ENCODE data around the gene RBBP8NL. TPM values are rescaled to one million over a fixed set of nuclear protein-coding genes. Genes with fewer than 3 reads are reported as not detected.

The RBBP8NL gene
- total RNA-seq, 2 experiments from 2014 or later = not detected

- no peaks in the 10 kb centered on the region for H3K36me3 Mint-ChIP-seq (ENCODE audit: low read depth)
- no peak overlapping the region for H3K4me3 ChIP-seq (ENCODE audit: low read length)
- H3K27ac ChIP-seq (ENCODE audit: low read depth in 1 of 2, low read length in 2 of 2) = no peak overlapping the region
- POLR2A ChIA-PET = no interaction called here
- intact Hi-C loops (cut with DNase I, micrococcal nuclease) = no loop called here
- DNase-seq (no peak), ATAC-seq (ENCODE audit: poor library complexity) (no peak)
- CTCF ChIA-PET = no interaction called here
- no peaks in the 10 kb centered on the region for H3K9me3 Mint-ChIP-seq
- peaks cover 0 to 2% of the 10 kb centered on the region in 2 experiments for H3K27me3 ChIP-seq (ENCODE audit: control insufficient read depth in 1 of 2, insufficient read depth in 2 of 2, low read length in 2 of 2)
- H3K27ac Mint-ChIP-seq = no peak overlapping the region
- peaks cover 10% of the 10 kb centered on the region for H3K27me3 Mint-ChIP-seq
- no peaks in the 10 kb centered on the region for H3K36me3 ChIP-seq (ENCODE audit: insufficient read depth, low read length)
- H3K4me1 Mint-ChIP-seq (ENCODE audit: low read depth) = no peaks in the 10 kb centered on the region
- no peaks in the 10 kb centered on the region for H3K4me1 ChIP-seq (ENCODE audit: insufficient read depth, low read length)
- no peak for TF ChIP-seq CTCF (IDR thresholded peaks at IDR 0.05)
- no peak overlapping the region for H3K4me3 Mint-ChIP-seq
- H3K9me3 ChIP-seq (ENCODE audit: control insufficient read depth in 1 of 2, insufficient read depth in 1 of 2, low read length in 2 of 2) = no peaks in the 10 kb centered on the region
These were observed 33.8 kb upstream of the RBBP8NL start for GRCh38 chr20:62461157-62461556.

DNA sequence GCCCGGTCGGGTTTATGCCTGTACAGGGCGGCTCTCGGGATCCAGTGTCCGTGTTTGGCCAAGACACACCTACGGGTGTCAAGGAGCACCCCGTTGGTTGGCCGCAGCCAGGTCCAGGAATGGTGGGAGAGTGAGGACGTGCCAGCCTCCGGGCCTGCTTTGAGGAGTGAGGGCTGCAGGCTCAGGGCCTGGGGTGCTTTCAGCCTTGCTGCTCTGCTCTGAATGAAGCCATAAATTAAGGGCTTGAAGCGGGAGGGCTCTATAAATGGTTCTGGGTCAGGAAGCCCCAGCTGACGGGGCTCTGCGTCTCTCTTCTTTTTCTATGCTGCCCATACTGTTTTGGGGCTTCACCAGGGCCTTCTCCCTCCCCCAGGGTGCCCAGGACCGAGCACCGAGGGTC, 33.3 kb upstream of the RBBP8NL start:
- ChIA-PET POLR2A (no interaction called here), CTCF (interaction anchor here (0.5 kb wide), 1 partner anchor 1321 kb away, joined by 3 read pairs; no protein-coding TSS in a partner anchor)
- Mint-ChIP-seq H3K4me1 (ENCODE audit: low read depth) (no peaks in the 10 kb centered on the region), H3K27me3 (peaks cover 12% of the 10 kb centered on the region), H3K4me3 (no peak overlapping the region), H3K36me3 (ENCODE audit: low read depth) (no peaks in the 10 kb centered on the region), H3K9me3 (no peaks in the 10 kb centered on the region), H3K27ac (no peak overlapping the region)
- Histone ChIP-seq H3K4me3 (ENCODE audit: low read length) (no peak overlapping the region), H3K4me1 (ENCODE audit: insufficient read depth, low read length) (no peaks in the 10 kb centered on the region), H3K36me3 (ENCODE audit: insufficient read depth, low read length) (no peaks in the 10 kb centered on the region), H3K27me3 (ENCODE audit: control insufficient read depth in 1 of 2, insufficient read depth in 2 of 2, low read length in 2 of 2) (peaks cover 0 to 2% of the 10 kb centered on the region in 2 experiments), H3K27ac (ENCODE audit: low read depth in 1 of 2, low read length in 2 of 2) (no peak overlapping the region), H3K9me3 (ENCODE audit: control insufficient read depth in 1 of 2, insufficient read depth in 1 of 2, low read length in 2 of 2) (no peaks in the 10 kb centered on the region)
- no peak for ATAC-seq (ENCODE audit: poor library complexity)
- TF ChIP-seq CTCF (IDR thresholded peaks at IDR 0.05) = no peak
- DNase-seq = no peak
- intact Hi-C loops (cut with DNase I, micrococcal nuclease) = no loop called here

DNA sequence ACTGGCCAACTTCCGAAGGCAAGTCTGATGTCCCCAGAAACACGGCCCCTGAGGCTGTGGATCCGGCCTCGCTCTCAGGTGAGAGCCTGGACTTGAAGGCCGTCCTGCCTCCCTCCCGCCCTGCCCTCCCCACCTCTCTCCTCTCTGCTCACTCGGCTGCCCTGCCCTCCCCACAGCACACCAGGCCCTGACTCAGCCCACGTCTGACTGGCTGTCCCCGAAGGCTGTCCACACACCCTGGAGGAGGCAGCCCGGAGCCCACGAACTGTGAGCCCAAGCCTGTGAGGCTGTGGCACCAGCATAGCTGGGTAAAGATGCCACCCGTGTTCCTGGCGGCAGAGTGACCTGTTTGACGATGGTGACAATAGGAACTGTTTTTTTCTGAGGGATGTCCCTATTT, 32.1 kb upstream of the RBBP8NL start:
- Histone ChIP-seq H3K9me3 (ENCODE audit: control insufficient read depth in 1 of 2, insufficient read depth in 1 of 2, low read length in 2 of 2) (no peaks in the 10 kb centered on the region), H3K4me3 (ENCODE audit: low read length) (no peak overlapping the region), H3K27ac (ENCODE audit: low read depth in 1 of 2, low read length in 2 of 2) (no peak overlapping the region), H3K4me1 (ENCODE audit: insufficient read depth, low read length) (no peaks in the 10 kb centered on the region), H3K36me3 (ENCODE audit: insufficient read depth, low read length) (no peaks in the 10 kb centered on the region), H3K27me3 (ENCODE audit: control insufficient read depth in 1 of 2, insufficient read depth in 2 of 2, low read length in 2 of 2) (peaks cover 0 to 4% of the 10 kb centered on the region in 2 experiments)
- Mint-ChIP-seq H3K4me3 (no peak overlapping the region), H3K9me3 (no peaks in the 10 kb centered on the region), H3K27ac (no peak overlapping the region), H3K36me3 (ENCODE audit: low read depth) (no peaks in the 10 kb centered on the region), H3K4me1 (ENCODE audit: low read depth) (no peaks in the 10 kb centered on the region), H3K27me3 (peaks cover 12% of the 10 kb centered on the region)
- TF ChIP-seq CTCF (IDR thresholded peaks at IDR 0.05) = no peak
- ATAC-seq (ENCODE audit: poor library complexity) (no peak), DNase-seq (no peak)
- ChIA-PET POLR2A (no interaction called here), CTCF (no interaction called here)
- intact Hi-C loops (cut with DNase I, micrococcal nuclease) = no loop called here

Measured in CD4-positive, alpha-beta T cell (primary cell).